ENCODE data around the gene PNKD. TPM values are rescaled to one million over a fixed set of nuclear protein-coding genes. Genes with fewer than 3 reads are reported as not detected.
"Not testable (repeated sequence)": the region's sequence is repeated elsewhere in the genome, so short reads cannot be mapped to it uniquely, and the experiment has no call there.

Gene PNKD
- total RNA-seq, 1 experiment from 2014 or later: 77.2 TPM

DNA sequence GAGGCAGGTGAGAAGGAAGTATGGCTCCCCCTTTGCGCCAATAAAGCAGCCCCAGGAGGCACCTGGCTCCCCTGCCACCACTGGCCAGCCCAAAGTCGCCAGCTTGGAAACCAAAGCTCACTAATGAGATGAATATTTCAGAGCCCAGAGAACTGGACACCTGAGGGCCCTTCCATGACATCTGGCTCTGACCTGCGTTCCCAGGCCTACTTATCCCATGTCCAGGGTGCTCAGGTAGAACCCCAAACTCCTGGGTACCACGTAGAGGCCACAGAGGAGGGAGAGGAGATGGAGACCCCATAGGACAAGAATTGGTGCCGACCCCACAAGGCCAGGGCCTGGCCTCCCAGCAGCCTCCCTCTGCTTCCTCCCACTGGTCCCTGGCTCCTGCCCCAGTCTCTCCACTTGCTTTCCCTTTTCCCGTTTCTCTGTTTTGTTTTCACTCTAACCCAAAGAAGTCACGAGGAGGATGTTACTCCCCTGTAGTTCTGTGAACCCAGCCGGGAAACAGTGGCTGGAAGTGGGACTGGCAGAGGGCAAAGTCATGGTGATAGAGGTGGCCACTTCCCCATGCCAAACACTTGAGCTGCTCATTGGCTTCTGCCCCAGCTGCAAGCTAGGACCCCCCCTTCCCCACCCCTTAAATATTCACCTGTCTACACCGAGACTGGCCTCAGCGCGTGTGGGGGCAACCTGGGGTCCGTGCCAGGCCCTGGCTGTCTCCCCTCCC lies 21.2 kb downstream of the PNKD start:
- DNase-seq (ENCODE audit: low spot score): peak; percentile 48

DNA sequence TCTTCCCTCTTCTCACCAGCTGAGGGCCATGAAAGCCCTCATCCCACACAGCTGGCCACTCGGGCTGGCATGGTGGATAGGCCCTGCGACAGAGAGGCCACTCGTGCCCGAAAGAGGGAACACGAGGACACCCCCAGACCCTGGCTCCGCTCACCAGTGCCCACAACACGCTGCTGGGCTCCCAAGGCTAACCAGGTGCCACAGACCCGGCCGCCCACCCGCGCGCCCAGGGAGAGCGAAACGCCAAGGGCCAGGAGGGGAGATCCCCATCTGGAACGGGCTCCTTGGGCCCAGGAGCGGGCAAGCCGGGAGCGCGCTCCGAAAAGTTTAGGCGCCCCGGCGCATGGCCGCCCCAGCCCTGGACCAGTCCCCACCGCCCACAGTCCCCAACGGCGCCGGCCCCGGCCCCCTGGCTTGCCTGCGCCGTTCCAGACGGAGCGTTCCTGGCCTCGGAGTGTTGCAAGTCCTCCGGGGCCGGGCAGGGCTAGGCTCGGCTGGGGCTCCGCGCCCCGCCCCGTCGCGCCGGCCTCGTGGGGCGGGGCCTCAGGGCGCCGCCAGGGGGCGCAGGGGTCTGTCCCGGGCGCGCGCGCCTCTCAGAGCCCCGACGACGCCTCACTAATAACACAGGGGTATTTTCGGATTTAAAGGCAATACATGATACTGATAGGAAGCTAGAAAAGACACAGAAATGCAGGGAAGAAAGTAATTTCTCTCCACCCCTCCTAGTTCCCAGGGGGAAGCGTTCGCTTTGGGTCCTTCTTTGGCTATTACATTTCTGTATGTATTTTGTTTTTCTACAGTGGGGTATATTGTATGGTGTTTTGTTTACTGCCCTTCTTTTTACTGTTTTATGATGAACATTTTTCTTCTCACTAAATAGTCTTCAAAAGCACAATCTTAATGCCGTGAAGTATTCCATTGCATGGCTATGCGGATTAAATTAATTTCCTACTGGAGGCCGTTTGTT lies 22.0 kb downstream of the PNKD start, which contains the start of gene TMBIM1:
Gene TMBIM1 (minus strand): TSS at position 456 of the 967 bp plus-strand sequence. CDS start 10,362 bp downstream, outside the sequence.
- peak; percentile 84 for DNase-seq (ENCODE audit: low spot score)

DNA sequence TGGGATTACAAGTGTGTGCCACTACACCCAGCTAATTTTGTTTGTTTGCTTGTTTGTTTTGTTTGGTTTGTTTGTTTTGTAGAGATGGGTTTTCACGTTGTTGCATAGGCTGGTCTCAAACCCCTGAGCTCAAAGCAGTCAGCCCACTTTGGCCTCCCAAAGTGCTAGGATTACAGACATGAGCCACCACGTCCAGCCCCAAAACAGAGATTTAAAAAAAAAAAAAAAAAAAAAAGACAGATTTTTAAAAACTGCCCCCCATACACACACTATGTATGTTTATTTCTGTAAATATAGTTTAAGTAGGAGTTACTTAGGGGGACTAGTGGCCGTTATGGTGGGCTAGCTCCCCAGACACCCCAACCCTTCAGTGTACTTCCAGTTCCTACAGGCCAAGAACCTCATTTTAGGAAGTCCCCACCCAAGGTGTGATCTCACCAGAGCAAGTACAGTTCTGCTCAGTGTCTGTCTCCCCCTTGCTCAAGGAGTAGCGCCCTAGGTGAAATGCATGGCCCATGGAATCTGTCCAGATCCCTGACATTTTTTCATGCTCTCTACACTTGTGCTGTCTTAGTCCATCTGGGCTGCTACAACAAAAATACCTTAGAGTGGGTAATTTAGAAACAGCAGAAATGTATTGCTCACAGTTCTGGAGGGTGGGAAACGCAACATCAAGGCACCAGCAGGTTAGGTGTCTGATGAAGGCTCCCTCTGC lies 23.6 kb downstream of the PNKD start:
- DNase-seq (ENCODE audit: low spot score): no peak

DNA sequence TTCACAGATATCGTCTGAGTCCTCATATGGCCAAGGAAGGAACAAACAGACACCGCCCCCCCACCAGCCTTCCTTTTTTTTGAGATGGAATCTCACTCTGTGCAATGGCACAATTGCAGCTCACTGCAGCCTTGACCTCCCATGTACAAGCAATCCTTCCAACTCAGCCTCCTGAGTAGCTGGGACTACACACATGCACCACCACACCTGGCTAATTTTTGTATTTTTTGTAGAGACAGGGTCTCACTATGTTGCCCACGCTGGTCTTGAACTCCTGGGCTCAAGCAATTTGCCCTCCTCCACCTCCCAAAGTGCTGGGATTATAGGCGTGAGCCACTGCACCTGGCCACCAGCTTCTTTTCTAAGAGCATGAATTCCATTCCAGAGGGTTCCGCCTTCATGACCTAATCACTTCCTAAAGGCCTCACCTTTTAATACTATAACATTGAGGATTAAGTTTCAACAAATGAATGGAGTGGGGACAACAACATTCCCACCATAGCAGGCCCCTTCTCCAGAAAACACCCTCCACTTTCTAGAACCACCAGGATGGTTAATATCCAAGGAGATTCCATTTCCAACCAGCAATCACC lies 24.2 kb downstream of the PNKD start:
- DNase-seq (ENCODE audit: low spot score): no peak

DNA sequence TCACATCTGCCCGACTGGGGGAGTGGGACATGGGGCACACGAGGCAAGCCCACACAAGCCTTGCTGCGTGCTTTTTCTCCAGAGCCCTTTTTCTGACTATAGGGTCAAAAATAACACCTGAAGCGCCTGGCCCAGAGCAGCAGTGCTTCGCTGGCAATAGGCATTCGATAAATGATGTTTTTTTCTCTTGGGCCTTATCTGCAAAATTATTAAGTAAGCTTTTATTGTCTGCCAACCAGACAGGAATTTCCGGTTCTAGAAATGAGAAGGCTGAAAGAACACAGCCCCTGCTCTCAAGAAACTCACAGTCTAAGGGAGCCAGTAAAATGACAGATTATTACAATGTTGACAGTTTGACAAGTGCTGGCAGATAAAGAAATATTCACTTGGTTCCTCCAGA lies 24.7 kb downstream of the PNKD start:
- DNase-seq (ENCODE audit: low spot score): peak; percentile 92

DNA sequence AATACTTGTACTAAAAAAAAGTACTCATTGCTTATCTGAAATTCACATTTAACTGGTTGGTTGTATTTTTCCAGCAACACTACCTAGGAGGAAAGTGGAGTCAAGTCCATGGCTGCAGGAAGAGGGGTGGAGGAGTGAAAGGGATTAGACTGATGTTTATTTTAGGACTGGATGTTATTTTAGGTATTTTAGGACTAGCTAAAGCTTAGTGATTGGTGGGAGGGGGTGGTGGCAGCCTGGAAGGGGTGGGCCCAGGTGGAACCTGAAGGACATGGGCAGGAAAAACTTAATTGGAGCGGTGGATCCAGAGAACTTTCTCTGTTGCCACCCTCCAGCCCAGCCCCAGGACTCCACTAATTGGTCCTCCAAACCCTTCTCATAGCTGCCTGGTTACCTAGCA lies 25.9 kb downstream of the PNKD start:
- DNase-seq (ENCODE audit: low spot score): no peak

DNA sequence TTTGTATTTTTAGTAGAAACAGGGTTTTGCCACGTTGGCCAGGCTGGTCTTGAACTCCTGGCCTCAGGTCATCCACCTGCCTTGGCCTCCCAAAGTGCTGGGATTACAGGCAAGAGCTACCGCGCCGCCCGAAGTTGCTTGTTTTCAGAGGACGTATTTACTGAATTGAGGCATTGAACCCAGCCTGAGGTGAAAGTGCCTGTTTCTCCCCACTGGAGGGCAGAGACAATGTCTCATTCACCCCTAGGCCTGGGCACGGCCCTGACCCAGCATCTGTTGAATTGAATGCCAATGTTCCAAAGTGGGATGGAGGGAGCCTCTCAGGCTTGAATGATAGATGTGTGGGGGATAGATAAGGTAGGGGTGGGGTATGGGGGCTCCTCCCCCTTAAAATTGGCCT lies 26.5 kb downstream of the PNKD start:
- DNase-seq (ENCODE audit: low spot score): no peak

DNA sequence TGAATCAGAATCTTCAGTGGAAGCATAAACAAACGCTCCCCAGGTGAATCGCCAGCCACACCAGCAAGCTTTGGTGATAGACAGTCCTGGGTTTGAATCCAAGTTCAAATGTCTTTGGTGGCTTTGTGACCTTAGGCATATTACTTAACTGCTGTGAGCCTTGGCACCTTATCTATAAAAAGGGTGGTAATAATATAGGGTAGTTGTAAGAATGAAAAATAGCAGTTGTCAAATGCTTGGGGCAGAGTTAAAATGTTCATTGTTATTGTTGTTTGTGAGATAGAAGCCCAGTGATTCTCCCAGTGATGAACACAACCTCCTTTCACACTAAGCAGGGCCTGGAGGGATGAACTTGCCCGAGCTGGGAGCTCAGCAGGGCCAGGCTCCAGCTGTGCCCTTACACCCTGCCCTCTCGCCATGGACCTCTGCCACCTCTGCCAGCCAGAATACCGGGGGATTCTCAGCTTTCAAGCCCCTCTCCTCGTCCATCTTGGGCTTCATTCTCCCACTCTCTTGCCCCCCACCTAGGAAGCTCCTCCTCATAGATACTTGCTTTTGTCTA lies 28.1 kb downstream of the PNKD start:
- DNase-seq (ENCODE audit: low spot score): no peak

DNA sequence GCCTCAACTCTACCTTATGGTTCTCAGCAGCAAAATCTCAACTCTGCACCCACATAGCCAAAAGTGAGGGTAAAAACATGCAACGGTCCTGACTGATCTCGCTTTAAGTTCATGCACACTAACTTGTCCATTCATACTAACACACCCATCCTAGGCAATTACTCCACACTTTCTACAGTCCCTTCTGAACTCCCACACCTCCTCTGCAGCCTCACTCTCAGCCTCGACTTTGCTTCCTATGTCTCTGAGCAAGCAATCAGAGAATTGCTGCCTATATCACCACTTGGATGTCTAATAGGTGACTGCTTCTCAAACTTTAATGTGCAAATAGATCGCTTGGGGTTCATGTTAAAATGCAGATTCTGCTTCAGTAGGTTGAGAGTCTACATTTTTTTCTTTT lies 29.8 kb downstream of the PNKD start:
- DNase-seq (ENCODE audit: low spot score): no peak

DNA sequence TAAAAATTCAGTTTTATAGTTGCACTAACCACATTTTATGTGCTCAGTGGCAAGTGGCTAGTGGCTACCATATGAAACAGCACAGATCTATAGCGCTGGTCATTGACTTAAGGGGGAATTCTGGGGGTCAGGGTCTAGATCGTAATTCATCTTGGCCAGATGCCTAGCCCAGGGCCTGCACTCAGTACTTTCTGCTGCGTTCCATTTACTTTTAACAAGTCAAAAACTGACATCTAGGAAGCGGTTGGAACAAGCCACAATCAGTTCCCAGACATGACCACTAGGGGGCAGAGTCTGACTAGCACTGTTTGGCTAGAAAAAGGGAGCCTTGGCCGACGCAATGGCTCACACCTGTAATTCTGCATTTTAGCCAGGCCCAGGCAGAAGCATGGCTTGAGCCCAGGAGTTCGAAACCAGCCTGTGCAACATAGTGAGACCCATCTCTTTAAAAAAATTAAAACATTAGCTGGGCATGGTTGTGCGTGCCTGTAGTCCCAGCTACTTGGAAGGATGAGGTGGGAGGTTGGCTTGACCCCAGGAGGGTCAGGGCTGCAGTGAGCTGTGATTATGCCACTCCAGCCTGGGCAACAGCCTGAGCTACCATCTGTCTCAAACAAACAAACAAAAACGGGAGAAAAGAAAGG lies 31.0 kb downstream of the PNKD start:
- DNase-seq (ENCODE audit: low spot score): peak; percentile 98

DNA sequence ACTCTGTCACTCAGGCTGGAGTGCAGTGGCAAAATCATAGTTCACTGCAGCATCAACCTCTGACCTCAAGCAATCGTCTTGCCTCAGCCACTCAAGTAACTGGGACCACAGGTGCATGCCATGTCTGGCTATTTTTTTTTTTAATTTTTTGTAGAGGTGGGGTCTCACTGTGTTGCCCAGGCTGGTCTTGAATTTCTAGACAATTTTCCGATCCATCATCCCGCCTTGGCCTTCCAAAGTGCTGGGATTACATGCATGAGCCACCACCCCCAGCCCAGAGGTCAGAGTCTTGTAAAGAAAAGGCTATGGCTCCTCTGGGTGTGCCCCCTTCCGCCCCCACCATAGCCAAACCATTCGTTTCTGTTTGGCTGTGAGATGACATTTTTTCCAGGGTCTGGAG lies 35.1 kb downstream of the PNKD start:
- no peak for DNase-seq (ENCODE audit: low spot score)

DNA sequence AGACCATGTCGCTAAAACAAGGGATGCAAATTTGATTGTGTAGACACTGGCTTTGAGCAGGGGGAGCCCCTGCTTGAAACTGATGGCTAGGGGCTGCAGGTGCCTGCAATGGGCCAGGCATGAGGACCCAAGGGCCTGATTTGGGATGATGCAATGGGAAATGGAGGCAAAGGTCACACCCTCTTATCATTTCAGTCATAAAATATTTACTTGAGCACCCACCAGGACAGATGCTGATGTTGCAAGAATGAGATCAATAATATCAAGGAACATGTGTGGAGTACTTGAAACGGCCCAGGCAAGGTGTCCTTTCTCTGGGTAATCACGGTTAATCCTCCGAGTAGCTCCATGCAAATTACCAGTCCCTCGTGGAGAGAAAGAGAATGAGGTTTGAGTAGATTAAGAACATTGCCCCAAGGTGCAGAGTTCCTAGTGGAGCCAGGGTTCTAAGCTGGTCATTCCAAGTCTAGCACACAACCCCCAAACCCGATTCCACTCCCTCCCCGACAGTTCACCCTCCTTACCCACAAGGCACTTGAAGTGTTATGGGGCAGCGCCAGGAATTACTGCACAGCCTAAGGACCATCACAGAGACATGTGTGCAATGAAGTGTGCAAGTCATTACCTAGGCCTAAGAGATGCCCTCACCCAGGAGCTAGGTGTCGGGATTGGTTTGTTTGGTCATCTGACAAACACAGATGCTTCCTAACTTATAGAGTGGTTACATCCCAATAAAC lies 36.0 kb downstream of the PNKD start:
- no peak for DNase-seq (ENCODE audit: low spot score)

DNA sequence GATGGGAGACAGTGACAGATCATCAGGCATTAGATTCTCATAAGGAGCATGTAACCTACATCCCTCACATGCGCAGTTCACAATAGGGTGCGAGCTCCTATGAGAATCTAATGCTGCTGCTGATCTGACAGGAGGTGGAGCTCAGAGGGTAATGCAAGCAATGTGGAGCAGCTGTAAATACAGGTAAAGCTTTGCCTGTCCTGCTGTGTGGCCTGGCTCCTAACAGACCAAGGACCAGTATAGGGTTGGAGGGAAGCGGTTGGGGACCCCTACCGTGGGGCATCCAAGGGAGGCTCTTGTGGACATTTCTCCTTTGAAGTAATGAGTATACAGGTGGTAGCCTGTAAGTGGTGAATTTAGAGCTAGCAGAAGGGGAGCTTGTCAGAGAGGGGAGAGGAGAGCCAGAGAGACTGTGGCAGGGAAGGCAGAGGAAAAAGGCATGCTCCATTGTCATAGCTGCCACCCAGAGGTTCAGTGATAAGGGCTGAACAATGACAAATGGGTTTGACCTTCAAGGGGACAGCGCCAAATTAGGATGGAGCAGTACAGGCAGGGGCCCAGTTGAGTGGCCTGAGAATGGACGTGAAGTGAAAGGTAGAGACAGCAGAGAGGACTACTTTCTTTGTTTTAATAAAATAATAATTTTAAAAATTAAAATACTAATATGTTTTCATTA lies 37.2 kb downstream of the PNKD start:
- DNase-seq (ENCODE audit: low spot score): no peak

DNA sequence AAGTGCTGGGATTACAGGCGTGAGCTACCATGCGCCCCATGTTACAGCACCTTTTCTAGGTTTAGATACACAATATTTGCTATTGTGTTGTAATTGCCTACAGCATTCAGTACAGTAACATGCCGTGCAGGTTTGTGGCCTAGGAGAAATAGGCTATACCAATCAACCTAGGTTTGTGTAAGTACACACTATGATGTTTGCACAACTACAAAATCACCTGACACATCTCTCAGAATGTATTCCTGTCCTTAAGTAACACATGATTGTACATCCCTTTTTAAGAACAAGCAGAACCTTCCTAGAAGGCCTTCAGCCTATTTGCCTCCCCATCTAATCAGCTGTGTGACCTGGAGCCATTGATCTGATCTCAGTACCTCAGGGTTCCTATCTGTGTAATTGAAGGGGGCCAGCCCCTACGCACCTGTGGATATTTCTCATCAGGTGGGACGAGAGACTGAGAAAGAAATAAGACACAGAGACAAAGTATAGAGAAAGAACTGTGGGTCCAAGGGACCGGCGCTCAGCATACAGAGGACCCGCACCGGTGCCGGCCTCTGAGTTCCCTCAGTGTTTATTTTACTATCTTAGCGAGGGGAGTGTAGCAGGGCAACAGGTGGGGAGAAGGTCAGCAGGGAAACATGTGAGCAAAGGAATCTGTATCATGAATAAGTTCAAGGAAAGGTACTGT lies 40.7 kb downstream of the PNKD start:
- peak; percentile 45 for DNase-seq (ENCODE audit: low spot score)

DNA sequence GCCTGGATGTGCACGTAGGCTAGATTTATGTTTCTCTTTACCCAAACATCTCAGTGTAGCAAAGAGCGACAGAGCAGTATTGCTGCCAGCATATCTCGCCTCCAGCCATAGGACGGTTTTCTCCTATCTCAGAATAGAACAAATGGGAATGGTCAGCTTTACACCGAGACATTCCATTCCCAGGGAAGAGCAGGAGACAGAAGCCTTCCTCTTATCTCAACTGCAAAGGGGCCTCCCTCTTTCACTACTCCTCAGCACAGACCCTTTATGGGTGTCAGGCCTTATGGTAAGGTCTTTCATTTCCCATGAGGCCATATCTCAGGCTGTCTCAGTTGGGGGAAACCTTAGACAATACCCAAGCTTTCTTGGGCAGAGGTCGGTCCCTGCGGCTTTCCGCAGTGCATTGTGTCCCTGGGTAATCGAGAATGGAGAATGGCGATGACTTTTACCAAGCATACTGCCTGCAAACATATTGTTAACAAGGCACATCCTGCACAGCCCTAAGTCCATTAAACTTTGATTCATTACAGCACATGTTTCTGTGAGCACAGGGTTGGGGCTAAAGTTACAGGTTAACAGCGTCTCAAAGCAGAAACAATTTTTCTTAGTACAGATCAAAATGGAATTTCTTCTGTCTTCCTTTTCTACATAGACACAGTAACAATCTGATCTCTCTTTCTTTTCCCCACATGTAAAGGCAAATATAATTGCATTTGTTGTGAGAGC lies 41.4 kb downstream of the PNKD start:
- DNase-seq (ENCODE audit: low spot score): peak; percentile 38

DNA sequence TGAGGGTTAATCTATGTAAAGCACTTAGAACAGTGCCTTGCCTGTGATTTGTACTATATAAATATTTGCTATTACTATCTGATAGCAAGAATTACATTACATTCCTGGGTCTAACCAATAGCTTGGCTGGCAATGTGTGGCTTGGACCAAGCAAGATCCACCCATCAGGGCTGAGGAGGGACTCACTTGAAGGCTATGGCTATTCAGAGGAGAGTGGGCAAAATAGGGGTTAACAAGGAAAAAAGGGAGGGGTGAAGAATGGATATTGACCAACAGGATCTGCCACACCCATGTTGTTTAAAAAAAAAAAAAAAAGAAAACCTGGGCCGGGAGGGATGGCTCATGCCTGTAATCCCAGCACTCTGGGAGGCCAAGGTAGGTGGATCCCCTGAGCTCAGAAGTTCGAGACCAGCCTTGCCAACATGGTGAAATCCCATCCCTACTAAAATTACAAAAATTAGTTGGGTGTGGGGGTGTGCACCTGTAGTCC lies 42.0 kb downstream of the PNKD start:
- DNase-seq (ENCODE audit: low spot score): peak; percentile 70

DNA sequence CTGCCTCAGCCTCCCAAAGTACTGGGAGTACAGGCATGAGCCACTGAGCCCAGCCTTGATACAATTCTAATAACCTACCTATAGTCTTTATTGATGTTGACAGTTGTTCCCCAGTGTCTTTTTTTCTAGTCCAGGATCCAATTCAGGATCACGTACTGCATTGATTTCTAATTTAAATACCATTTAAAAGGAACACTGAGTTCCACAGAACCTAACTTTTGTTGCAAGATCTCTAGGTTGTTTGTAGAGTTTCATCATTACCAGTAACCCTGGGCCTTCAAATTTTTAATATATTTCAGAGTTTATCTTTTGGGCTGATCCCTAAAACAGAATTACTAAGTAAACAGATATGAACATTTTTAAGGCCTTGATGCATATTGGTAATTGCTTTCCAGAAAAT lies 43.0 kb downstream of the PNKD start:
- no peak for DNase-seq (ENCODE audit: low spot score)

DNA sequence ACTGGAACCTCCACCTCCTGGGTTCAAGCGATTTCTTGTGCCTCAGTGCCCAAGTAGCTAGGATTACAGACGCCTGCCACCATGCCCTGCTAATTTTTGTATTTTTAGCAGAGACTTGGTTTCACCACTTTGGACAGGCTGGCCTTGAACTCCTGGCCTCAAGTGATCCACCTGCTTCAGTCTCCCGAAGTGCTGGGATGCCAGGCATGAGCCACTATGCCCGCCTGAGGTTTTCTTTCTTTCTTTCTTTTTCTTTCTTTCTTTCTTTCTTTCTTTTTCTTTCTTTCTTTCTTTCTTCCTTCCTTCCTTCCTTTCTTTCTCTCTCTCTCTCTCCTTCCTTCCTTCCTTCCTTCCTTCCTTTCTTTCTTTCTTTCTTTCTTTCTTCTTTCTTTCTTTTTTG lies 44.4 kb downstream of the PNKD start:
- DNase-seq (ENCODE audit: low spot score): not testable (repeated sequence)
